H1 (cell line): ENCODE data around the gene OSBPL5. TPM values are rescaled to one million over a fixed set of nuclear protein-coding genes. Genes with fewer than 3 reads are reported as not detected.

Experiments
- CTCF ChIA-PET: fragments of 300-600 bp; sonication (Branson Sonifier 250); formaldehyde crosslinking; loops from one replicate; lab custom pipeline; 2021; ENCODE audit not compliant: partially characterized antibody; lab: Charles Lee
- POLR2A ChIA-PET: fragments of 300-600 bp; sonication (Branson Sonifier 250); formaldehyde crosslinking; loops from one replicate; lab custom pipeline; 2021; ENCODE audit warnings: inconsistent platforms; ENCODE audit not compliant: partially characterized antibody; lab: Charles Lee
- DNase-seq, 2 experiments: peaks; one replicate each; pipeline versions ENCODE4 v3.0.0 to v3.0.0-alpha.2; 2010 to 2022; ENCODE audit warnings: low spot score in 2 of 2, low read depth in 1 of 2, mixed read lengths in 1 of 2
- FAIRE-seq: peaks from 2 replicates; lab custom pipeline; 2011; peaks lifted over from hg19 to GRCh38; lab: Jason Lieb, UNC
- H2AFZ ChIP-seq: 2 replicates; pipeline ENCODE4 v1.8.1; 2012; ENCODE audit warnings: low read length, inconsistent platforms
- H2AK5ac ChIP-seq: 2 replicates; pipeline ENCODE4 v1.6.1; 2013; ENCODE audit warnings: low read depth, low read length
- H2BK120ac ChIP-seq: replicated peaks from 2 replicates; pipeline ENCODE3; 2013; ENCODE audit warnings: low read depth, low read length, inconsistent platforms
- H2BK12ac ChIP-seq: 2 replicates; pipeline ENCODE4 v1.6.1; 2013; ENCODE audit warnings: low read depth, low read length
- H2BK15ac ChIP-seq: 2 replicates; pipeline ENCODE4 v1.6.1; 2013; ENCODE audit warnings: low read length
- H2BK20ac ChIP-seq: 2 replicates; pipeline ENCODE4 v1.6.1; 2013; ENCODE audit warnings: low read length
- H2BK5ac ChIP-seq: 2 replicates; pipeline ENCODE4 v1.6.1; 2013; ENCODE audit warnings: low read depth, low read length
- H3K14ac ChIP-seq: 2 replicates; pipeline ENCODE4 v1.6.1; 2013; ENCODE audit warnings: inconsistent platforms; ENCODE audit not compliant: insufficient read length
- H3K18ac ChIP-seq: 2 replicates; pipeline ENCODE4 v1.6.1; 2013; ENCODE audit warnings: low read length; ENCODE audit errors: extremely low read depth
- H3K23ac ChIP-seq: 2 replicates; pipeline ENCODE4 v1.6.1; 2013; ENCODE audit warnings: inconsistent platforms; ENCODE audit not compliant: insufficient read length
- H3K23me2 ChIP-seq: 2 replicates; pipeline ENCODE4 v1.6.1; 2013; ENCODE audit warnings: low read depth, low read length
- H3K27ac ChIP-seq: 2 replicates; pipeline ENCODE4 v1.6.1; 2011; ENCODE audit warnings: low read depth, low read length, inconsistent platforms
- H3K27me3 ChIP-seq, 4 experiments: replicated peaks in 1 of 4; 1 replicate in 1 of 4; 2 replicates in 3 of 4; pipeline versions ENCODE4 v1.6.1 to v1.8.1; 2011 to 2013; ENCODE audit warnings: low read length in 3 of 4, mild to moderate bottlenecking in 3 of 4, inconsistent platforms in 2 of 4, mixed read lengths in 2 of 4, moderate library complexity in 1 of 4; ENCODE audit not compliant: control insufficient read depth in 3 of 4, insufficient read depth in 3 of 4; ENCODE audit errors: extremely low read depth in 1 of 4
- H3K36me3 ChIP-seq, 4 experiments: 2 replicates each; pipeline versions ENCODE4 v1.6.1 to v1.8.1; 2011 to 2013; ENCODE audit warnings: mild to moderate bottlenecking in 4 of 4, low read length in 3 of 4, moderate library complexity in 2 of 4, control low read depth in 1 of 4, inconsistent platforms in 1 of 4; ENCODE audit not compliant: insufficient read depth in 4 of 4, control insufficient read depth in 2 of 4
- H3K4ac ChIP-seq: replicated peaks from 2 replicates; pipeline ENCODE3; 2013; ENCODE audit warnings: low read length, low read depth, mixed read lengths, inconsistent platforms; ENCODE audit not compliant: insufficient read length
- H3K4me1 ChIP-seq, 4 experiments: replicated peaks in 1 of 4; 1 replicate in 1 of 4; 2 replicates in 3 of 4; pipeline versions ENCODE4 v1.6.1 to v1.8.1; 2011 to 2013; ENCODE audit warnings: low read length in 3 of 4, inconsistent platforms in 2 of 4, mixed read lengths in 1 of 4; ENCODE audit not compliant: insufficient read depth in 4 of 4, control insufficient read depth in 3 of 4
- H3K4me2 ChIP-seq, 2 experiments: 2 replicates each; pipeline versions ENCODE4 v1.6.1 to v1.8.1; 2011 to 2013; ENCODE audit warnings: low read depth in 2 of 2, low read length in 2 of 2, control low read depth in 1 of 2, inconsistent platforms in 1 of 2, mild to moderate bottlenecking in 1 of 2; ENCODE audit not compliant: insufficient read depth in 1 of 2
- H3K4me3 ChIP-seq, 4 experiments: fragments of 200-600, 300-600 bp in 1 of 4; sonication (generic), shearing (Covaris generic), sonication (Bioruptor Twin) in 1 of 4; 2 replicates each; pipeline versions ENCODE4 v1.5.1 to v1.8.1; 2011 to 2016; ENCODE audit warnings: low read length in 4 of 4, low read depth in 3 of 4, control low read depth in 2 of 4, inconsistent platforms in 2 of 4, mild to moderate bottlenecking in 2 of 4, mixed read lengths in 1 of 4, moderate library complexity in 1 of 4; ENCODE audit not compliant: insufficient read depth in 2 of 4; ENCODE audit errors: extremely low read depth in 1 of 4
- H3K56ac ChIP-seq: replicated peaks from 2 replicates; pipeline ENCODE3; 2013; ENCODE audit warnings: low read depth, mild to moderate bottlenecking, mixed read lengths, low read length, inconsistent platforms; ENCODE audit not compliant: insufficient read length
- H3K79me1 ChIP-seq: 2 replicates; pipeline ENCODE4 v1.6.1; 2013; ENCODE audit warnings: low read depth, low read length, control low read depth
- H3K79me2 ChIP-seq, 2 experiments: 2 replicates each; pipeline versions ENCODE4 v1.6.1 to v1.8.1; 2012 to 2013; ENCODE audit warnings: low read length in 2 of 2, mild to moderate bottlenecking in 2 of 2, inconsistent platforms in 1 of 2; ENCODE audit not compliant: insufficient read depth in 2 of 2, control insufficient read depth in 1 of 2
- H3K9ac ChIP-seq, 4 experiments: replicated peaks in 1 of 4; 1 replicate in 1 of 4; 2 replicates in 3 of 4; pipeline versions ENCODE4 v1.6.1 to v1.8.1; 2011 to 2013; ENCODE audit warnings: low read depth in 3 of 4, low read length in 3 of 4, control low read depth in 2 of 4, mild to moderate bottlenecking in 2 of 4, moderate library complexity in 2 of 4, inconsistent platforms in 1 of 4; ENCODE audit errors: extremely low read depth in 1 of 4
- H3K9me3 ChIP-seq, 2 experiments: 2 replicates each; pipeline versions ENCODE4 v1.6.1 to v1.8.1; 2012 to 2013; ENCODE audit warnings: mild to moderate bottlenecking in 2 of 2, moderate library complexity in 2 of 2, control low read depth in 1 of 2, inconsistent platforms in 1 of 2, low read depth in 1 of 2, low read length in 1 of 2, mixed read lengths in 1 of 2; ENCODE audit not compliant: insufficient read depth in 2 of 2
- H4K20me1 ChIP-seq, 2 experiments: replicated peaks in 1 of 2; 2 replicates each; pipeline versions ENCODE3 to v1.8.1; 2011 to 2013; ENCODE audit warnings: inconsistent platforms in 2 of 2, low read length in 2 of 2, mild to moderate bottlenecking in 1 of 2; ENCODE audit not compliant: insufficient read depth in 2 of 2, control insufficient read depth in 1 of 2
- H4K5ac ChIP-seq: 2 replicates; pipeline ENCODE4 v1.6.1; 2013; ENCODE audit warnings: low read length, low read depth, mixed read lengths, inconsistent platforms; ENCODE audit not compliant: insufficient read length
- H4K8ac ChIP-seq: 2 replicates; pipeline ENCODE4 v1.8.0; 2013; ENCODE audit warnings: mild to moderate bottlenecking, moderate library complexity, low read length, inconsistent platforms; ENCODE audit not compliant: insufficient read depth; ENCODE audit errors: extremely low read depth
- H4K91ac ChIP-seq: replicated peaks from 2 replicates; pipeline ENCODE3; 2013; ENCODE audit warnings: low read length, mixed read lengths, inconsistent platforms; ENCODE audit not compliant: insufficient read length
- KDM1A ChIP-seq: fragments of 200-600, 300-600 bp; sonication (generic); IDR thresholded peaks from 2 replicates; pipeline ENCODE4 v1.7.1; 2016; ENCODE audit warnings: mild to moderate bottlenecking, low read length, borderline replicate concordance
- MAX ChIP-seq: IDR thresholded peaks from 2 replicates; pipeline ENCODE4 v1.6.1; 2012; ENCODE audit warnings: inconsistent platforms
- WGBS, 2 experiments: shearing (Covaris generic) in 1 of 2; methylation state at CpG; one replicate each; pipeline versions ENCODE4 v1.1.6 to v1.1.7; 2013 to 2015; ENCODE audit warnings: low lambda C conversion rate in 2 of 2, mixed read lengths in 2 of 2, inconsistent platforms in 1 of 2, low coverage in 1 of 2, missing lambda C conversion rate in 1 of 2; ENCODE audit not compliant: insufficient replicate concordance in 2 of 2, insufficient coverage in 1 of 2, insufficient read length in 1 of 2; ENCODE audit errors: extremely low coverage in 1 of 2, missing lambda C conversion rate in 1 of 2; 5-methylcytosine and 5-hydroxymethylcytosine counted together
- polyA plus RNA-seq, 7 experiments: library from polyadenylated mRNA; depleted of rRNA in 3 of 7; stranded (reverse) in 5 of 7; unstranded in 2 of 7; fragments of >200 nt in 5 of 7; fragments of 200-250 nt in 2 of 7; gene quantifications; 1 replicate in 5 of 7; 2 replicates in 1 of 7; 4 replicates in 1 of 7; pipeline versions ENCODE4 v1.2.1 to v1.2.3, GENCODE V29; 2011 to 2013; ENCODE audit warnings: missing spikeins in 2 of 7, mixed read lengths in 2 of 7
- total RNA-seq: library from RNA; stranded (reverse); fragmentation: NEBNext Ultra II Directional; extraction: Animal tissue kit (Norgen Biotek cat#: 25700); gene quantifications from 2 replicates; pipeline ENCODE4 v1.2.1, GENCODE V29; 2021
- TF ChIP-seq, protein P1 (sequence below), 3 experiments: IDR thresholded peaks; 1 replicate in 2 of 3; 2 replicates in 1 of 3; pipeline versions ENCODE4 v1.5.1 to v1.6.1; 2011; ENCODE audit warnings: low read length in 3 of 3, mild to moderate bottlenecking in 3 of 3, inconsistent platforms in 2 of 3, low read depth in 1 of 3, moderate library complexity in 1 of 3; ENCODE audit not compliant: insufficient read depth in 1 of 3; ENCODE audit errors: control extremely low read depth in 1 of 3
- TF ChIP-seq, protein P2 (sequence below): IDR thresholded peaks from 2 replicates; pipeline ENCODE4 v1.6.1; 2012; ENCODE audit warnings: low read length, inconsistent platforms
- TF ChIP-seq, protein P3 (sequence below): IDR thresholded peaks from 2 replicates; pipeline ENCODE4 v1.6.1; 2011; ENCODE audit warnings: low read depth, mild to moderate bottlenecking, low read length; ENCODE audit not compliant: insufficient read depth

Gene OSBPL5
- total and polyA plus RNA-seq, 2 of the 8 experiments (the other 6 are each of a cell fraction or from before 2014, with no cell fraction given) = 3.4 to 9.9 TPM

- 62% methylated on average over 13 of the region's 14 CpGs; no CpG with 5 or more reads in 1 of the 2 experiments for WGBS, 2 experiments
- Histone ChIP-seq H2AFZ (no peak overlapping the region), H3K36me3 (peaks cover 0 to 3% (median 0%) of the 10 kb centered on the region in 4 experiments; a peak in 2 of 8 replicates), H3K27me3 (no peaks in the 10 kb centered on the region; a peak in 2 of 7 replicates), H2BK5ac (no peak overlapping the region; the same call in 1 of the 2 replicates), H2BK15ac (no peak overlapping the region), H4K20me1 (peaks cover 0 to 4% of the 10 kb centered on the region in 2 experiments), H3K9me3 (peaks cover 9 to 24% of the 10 kb centered on the region in 2 experiments), H3K79me1 (no peaks in the 10 kb centered on the region), H2BK12ac (peak overlapping the region; percentile 68; the same call in 1 of the 2 replicates), H4K91ac (peak overlapping the region; percentile 44), H3K18ac (no peak overlapping the region; the same call in 1 of the 2 replicates), H3K4me2 (no peak overlapping the region), H4K5ac (no peak overlapping the region), H3K9ac (no peak overlapping the region), H3K79me2 (no peaks in the 10 kb centered on the region), H3K23me2 (no peaks in the 10 kb centered on the region), H4K8ac (no peak overlapping the region), H3K4me3 (no peak overlapping the region), H3K14ac (no peak overlapping the region), H2BK20ac (no peak overlapping the region), H3K4ac (peak overlapping the region; percentile 44), H3K4me1 (peaks cover 0 to 16% (median 8%) of the 10 kb centered on the region in 4 experiments; a peak in 5 of 7 replicates), H3K27ac (no peak overlapping the region), H2AK5ac (no peak overlapping the region), H3K23ac (no peak overlapping the region), H2BK120ac (no peak overlapping the region), H3K56ac (no peak overlapping the region)
- peak; percentile 43 to 86 for DNase-seq
- POLR2A ChIA-PET = interaction anchor here (1.4 to 1.7 kb wide), 2 partner anchors 10 to 269 kb away, joined by 3 to 4 read pairs; partner anchors contain the start of gene ZNF195
- CTCF ChIA-PET = interaction anchor here (0.7 to 4.7 kb wide), 40 partner anchors 9 to 176 kb away, joined by 3 to 36 read pairs (median 5); partner anchors contain the start of gene MRGPRE
- peak; percentile 94 for FAIRE-seq
- no peak for TF ChIP-seq KDM1A
- TF ChIP-seq MAX = peak; percentile 74
- TF ChIP-seq, protein P1, sequence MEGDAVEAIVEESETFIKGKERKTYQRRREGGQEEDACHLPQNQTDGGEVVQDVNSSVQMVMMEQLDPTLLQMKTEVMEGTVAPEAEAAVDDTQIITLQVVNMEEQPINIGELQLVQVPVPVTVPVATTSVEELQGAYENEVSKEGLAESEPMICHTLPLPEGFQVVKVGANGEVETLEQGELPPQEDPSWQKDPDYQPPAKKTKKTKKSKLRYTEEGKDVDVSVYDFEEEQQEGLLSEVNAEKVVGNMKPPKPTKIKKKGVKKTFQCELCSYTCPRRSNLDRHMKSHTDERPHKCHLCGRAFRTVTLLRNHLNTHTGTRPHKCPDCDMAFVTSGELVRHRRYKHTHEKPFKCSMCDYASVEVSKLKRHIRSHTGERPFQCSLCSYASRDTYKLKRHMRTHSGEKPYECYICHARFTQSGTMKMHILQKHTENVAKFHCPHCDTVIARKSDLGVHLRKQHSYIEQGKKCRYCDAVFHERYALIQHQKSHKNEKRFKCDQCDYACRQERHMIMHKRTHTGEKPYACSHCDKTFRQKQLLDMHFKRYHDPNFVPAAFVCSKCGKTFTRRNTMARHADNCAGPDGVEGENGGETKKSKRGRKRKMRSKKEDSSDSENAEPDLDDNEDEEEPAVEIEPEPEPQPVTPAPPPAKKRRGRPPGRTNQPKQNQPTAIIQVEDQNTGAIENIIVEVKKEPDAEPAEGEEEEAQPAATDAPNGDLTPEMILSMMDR (IDR thresholded peaks at IDR 0.05; ENCODE audit: control extremely low read depth in 1 of 3, insufficient read depth in 1 of 3, low read depth in 1 of 3, low read length in 3 of 3) = peak; percentile 90 to 96 (median 93)
- TF ChIP-seq, protein P2, sequence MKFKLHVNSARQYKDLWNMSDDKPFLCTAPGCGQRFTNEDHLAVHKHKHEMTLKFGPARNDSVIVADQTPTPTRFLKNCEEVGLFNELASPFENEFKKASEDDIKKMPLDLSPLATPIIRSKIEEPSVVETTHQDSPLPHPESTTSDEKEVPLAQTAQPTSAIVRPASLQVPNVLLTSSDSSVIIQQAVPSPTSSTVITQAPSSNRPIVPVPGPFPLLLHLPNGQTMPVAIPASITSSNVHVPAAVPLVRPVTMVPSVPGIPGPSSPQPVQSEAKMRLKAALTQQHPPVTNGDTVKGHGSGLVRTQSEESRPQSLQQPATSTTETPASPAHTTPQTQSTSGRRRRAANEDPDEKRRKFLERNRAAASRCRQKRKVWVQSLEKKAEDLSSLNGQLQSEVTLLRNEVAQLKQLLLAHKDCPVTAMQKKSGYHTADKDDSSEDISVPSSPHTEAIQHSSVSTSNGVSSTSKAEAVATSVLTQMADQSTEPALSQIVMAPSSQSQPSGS = no peak
- TF ChIP-seq, protein P3, sequence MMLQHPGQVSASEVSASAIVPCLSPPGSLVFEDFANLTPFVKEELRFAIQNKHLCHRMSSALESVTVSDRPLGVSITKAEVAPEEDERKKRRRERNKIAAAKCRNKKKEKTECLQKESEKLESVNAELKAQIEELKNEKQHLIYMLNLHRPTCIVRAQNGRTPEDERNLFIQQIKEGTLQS = no peak
These were observed 55.0 kb downstream of the OSBPL5 start for GRCh38 chr11:3109921-3110706.
